IMR-90 (cell line): ENCODE results near the gene DRD2. TPM values are rescaled to one million over a fixed set of nuclear protein-coding genes. Genes with fewer than 3 reads are reported as not detected.

Experiments
- ATAC-seq: fragments of 200-7000 bp; cut with Tn5 transposase; 2 replicates; pipeline ENCODE4 v1.9.1; 2020; ENCODE audit warnings: low read depth, mild to moderate bottlenecking, moderate library complexity
- BruUV-seq: library from RNA; stranded (reverse); fragments of 400-500 nt; replicated peaks from 2 replicates; lab custom pipeline; 2021; lab: Mats Ljungman, UMichigan
- CTCF ChIA-PET: fragments of 300-600 bp; formaldehyde crosslinking; extraction: SDS; loops from one replicate; lab custom pipeline; 2021; ENCODE audit warnings: antibody characterized with exemption; lab: Yijun Ruan, JAX
- POLR2A ChIA-PET: fragments of 300-600 bp; sonication (Branson Sonifier 250); formaldehyde crosslinking; loops from one replicate; lab custom pipeline; 2022; ENCODE audit warnings: antibody characterized with exemption; ENCODE audit not compliant: unreplicated experiment; lab: Charles Lee
- DNase-seq: peaks from one replicate; pipeline ENCODE4 v3.0.0; 2013
- H2AFZ ChIP-seq: replicated peaks from 2 replicates; pipeline ENCODE3; 2013; ENCODE audit warnings: low read length, mild to moderate bottlenecking; ENCODE audit not compliant: poor library complexity
- H2AK5ac ChIP-seq: 2 replicates; pipeline ENCODE4 v1.6.1; 2013; ENCODE audit warnings: low read depth, low read length, inconsistent platforms
- H2AK9ac ChIP-seq: replicated peaks from 2 replicates; pipeline ENCODE3; 2013; ENCODE audit warnings: mild to moderate bottlenecking, low read depth, low read length, moderate library complexity; ENCODE audit not compliant: poor library complexity
- H2BK120ac ChIP-seq: 2 replicates; pipeline ENCODE4 v1.6.1; 2013; ENCODE audit warnings: low read depth, low read length, inconsistent platforms
- H2BK15ac ChIP-seq: 3 replicates; pipeline ENCODE4 v1.6.1; 2013; ENCODE audit warnings: low read depth, low read length, inconsistent platforms
- H2BK20ac ChIP-seq: 2 replicates; pipeline ENCODE4 v1.6.1; 2013; ENCODE audit warnings: low read depth, mild to moderate bottlenecking, inconsistent platforms, low read length, moderate library complexity
- H2BK5ac ChIP-seq: 2 replicates; pipeline ENCODE4 v1.6.1; 2013; ENCODE audit warnings: mild to moderate bottlenecking, low read depth, low read length, inconsistent platforms; ENCODE audit not compliant: poor library complexity, severe bottlenecking
- H3K14ac ChIP-seq: replicated peaks from 2 replicates; pipeline ENCODE4 v1.6.1; 2013; ENCODE audit warnings: low read depth, low read length, inconsistent platforms
- H3K18ac ChIP-seq: 2 replicates; pipeline ENCODE4 v1.6.1; 2013; ENCODE audit warnings: low read depth, low read length, control low read depth
- H3K23ac ChIP-seq: 2 replicates; pipeline ENCODE4 v1.6.1; 2013; ENCODE audit warnings: low read depth, low read length, inconsistent platforms
- H3K27ac ChIP-seq: 2 replicates; pipeline ENCODE4 v1.5.1; 2013; ENCODE audit warnings: mild to moderate bottlenecking, control low read depth, low read length; ENCODE audit not compliant: insufficient read depth
- H3K27me3 ChIP-seq: 2 replicates; pipeline ENCODE4 v1.6.1; 2013; ENCODE audit warnings: low read length; ENCODE audit not compliant: control insufficient read depth, insufficient read depth
- H3K36me3 ChIP-seq: 2 replicates; pipeline ENCODE4 v1.6.1; 2013; ENCODE audit warnings: low read length, mixed read lengths; ENCODE audit not compliant: control insufficient read depth, insufficient read depth
- H3K4ac ChIP-seq: 2 replicates; pipeline ENCODE4 v1.6.1; 2013; ENCODE audit warnings: low read depth, low read length, inconsistent platforms
- H3K4me1 ChIP-seq: 2 replicates; pipeline ENCODE4 v1.6.1; 2013; ENCODE audit warnings: low read length, mixed read lengths; ENCODE audit not compliant: control insufficient read depth, insufficient read depth
- H3K4me2 ChIP-seq: 2 replicates; pipeline ENCODE4 v1.6.1; 2013; ENCODE audit warnings: low read depth, mild to moderate bottlenecking, control low read depth, low read length, moderate library complexity
- H3K4me3 ChIP-seq: 2 replicates; pipeline ENCODE4 v1.5.1; 2013; ENCODE audit warnings: low read depth, mild to moderate bottlenecking, control low read depth, low read length, moderate library complexity; ENCODE audit not compliant: insufficient read depth
- H3K56ac ChIP-seq: 2 replicates; pipeline ENCODE4 v1.6.1; 2013; ENCODE audit warnings: low read length, inconsistent platforms; ENCODE audit not compliant: insufficient read depth; ENCODE audit errors: extremely low read depth
- H3K79me1 ChIP-seq, 2 experiments: 2 replicates each; pipeline ENCODE4 v1.6.1; 2013; ENCODE audit warnings: low read length in 2 of 2, inconsistent platforms in 1 of 2, low read depth in 1 of 2
- H3K9ac ChIP-seq: 2 replicates; pipeline ENCODE4 v1.6.1; 2013; ENCODE audit warnings: low read depth, low read length, control low read depth
- H3K9me1 ChIP-seq: 2 replicates; pipeline ENCODE4 v1.6.1; 2013; ENCODE audit warnings: low read length, inconsistent platforms; ENCODE audit not compliant: insufficient read depth
- H3K9me3 ChIP-seq: 2 replicates; pipeline ENCODE4 v1.6.1; 2013; ENCODE audit warnings: low read length; ENCODE audit not compliant: control insufficient read depth, insufficient read depth
- H4K20me1 ChIP-seq: 2 replicates; pipeline ENCODE4 v1.6.1; 2013; ENCODE audit warnings: low read length, inconsistent platforms; ENCODE audit not compliant: insufficient read depth
- H4K5ac ChIP-seq: 2 replicates; pipeline ENCODE4 v1.6.1; 2013; ENCODE audit warnings: mild to moderate bottlenecking, low read depth, low read length, control low read depth
- H4K8ac ChIP-seq, 2 experiments: 2 replicates each; pipeline ENCODE4 v1.6.1; 2013; ENCODE audit warnings: low read depth in 2 of 2, low read length in 2 of 2, control low read depth in 1 of 2, inconsistent platforms in 1 of 2
- H4K91ac ChIP-seq: 2 replicates; pipeline ENCODE4 v1.6.1; 2013; ENCODE audit warnings: low read depth, low read length, inconsistent platforms; ENCODE audit not compliant: insufficient read depth
- BHLHE40 ChIP-seq: fragments of 150-350 bp; IDR thresholded peaks from 2 replicates; pipeline ENCODE4 v1.6.1; 2016; ENCODE audit warnings: mild to moderate bottlenecking, low read depth, low read length
- CEBPB ChIP-seq: IDR thresholded peaks from 2 replicates; pipeline ENCODE4 v1.6.1; 2012; ENCODE audit warnings: low read depth, low read length, improper control_type of control experiment
- CHD1 ChIP-seq: IDR thresholded peaks from 2 replicates; pipeline ENCODE4 v1.6.1; 2012; ENCODE audit warnings: low read depth, low read length, improper control_type of control experiment
- FOS ChIP-seq: fragments of 150-350 bp; IDR thresholded peaks from 2 replicates; pipeline ENCODE4 v1.6.1; 2016; ENCODE audit warnings: low read depth, low read length
- MAFK ChIP-seq: IDR thresholded peaks from 2 replicates; pipeline ENCODE4 v1.6.1; 2012; ENCODE audit warnings: low read depth, low read length, improper control_type of control experiment
- MAZ ChIP-seq: IDR thresholded peaks from 2 replicates; pipeline ENCODE4 v1.6.1; 2012; ENCODE audit warnings: low read depth, mild to moderate bottlenecking, low read length, improper control_type of control experiment, moderate library complexity, borderline replicate concordance
- MXI1 ChIP-seq: IDR thresholded peaks from 2 replicates; pipeline ENCODE4 v1.6.1; 2012; ENCODE audit warnings: low read depth, mild to moderate bottlenecking, low read length, moderate library complexity, borderline replicate concordance
- POLR2A ChIP-seq: IDR thresholded peaks from 2 replicates; pipeline ENCODE4 v1.6.1; 2012; ENCODE audit warnings: mild to moderate bottlenecking, low read depth, low read length
- RAD21 ChIP-seq: IDR thresholded peaks from 2 replicates; pipeline ENCODE4 v1.6.1; 2012; ENCODE audit warnings: low read length, improper control_type of control experiment
- RFX5 ChIP-seq: IDR thresholded peaks from 2 replicates; pipeline ENCODE4 v1.8.0; 2012; ENCODE audit warnings: low read depth, mild to moderate bottlenecking, low read length, moderate library complexity
- SMC3 ChIP-seq: fragments of 150-350 bp; IDR thresholded peaks from 2 replicates; pipeline ENCODE4 v1.6.1; 2016; ENCODE audit warnings: low read depth, mild to moderate bottlenecking, antibody characterized with exemption, low read length, moderate library complexity
- USF2 ChIP-seq: fragments of 150-350 bp; IDR thresholded peaks from 2 replicates; pipeline ENCODE4 v1.6.1; 2017; ENCODE audit warnings: mild to moderate bottlenecking, antibody characterized with exemption, low read length, low read depth
- WGBS, 2 experiments: methylation state at CpG; one replicate each; pipeline versions ENCODE4 v1.1.5 to v1.1.7; 2013; ENCODE audit warnings: missing lambda C conversion rate in 2 of 2; ENCODE audit not compliant: insufficient read length in 1 of 2; ENCODE audit errors: extremely low coverage in 2 of 2; 5-methylcytosine and 5-hydroxymethylcytosine counted together
- dilution Hi-C: fragments of 300-500 bp; cut with HindIII; formaldehyde crosslinking; loops from one replicate; pipeline ENCODE4 v1.14.3; 2018; ENCODE audit warnings: low sequenced_read_pairs; ENCODE audit not compliant: unreplicated experiment
- in situ Hi-C: fragments of 300-500 bp; cut with MboI; formaldehyde crosslinking; loops from 3 replicates; pipeline ENCODE4 v1.14.3; 2019; ENCODE audit warnings: low sequenced_read_pairs, inconsistent platforms, mixed read lengths
- intact Hi-C: fragments of 100-400 bp; cut with micrococcal nuclease; formaldehyde crosslinking; loops from 2 replicates; pipeline ENCODE4 v1.10.0; 2022
- polyA plus RNA-seq, 3 experiments: library from polyadenylated mRNA; depleted of rRNA; stranded (reverse); fragments of >200 nt; gene quantifications; 2 replicates each; pipeline ENCODE4 v1.2.3, GENCODE V29; 2012; ENCODE audit warnings: low replicate concordance in 1 of 3
- total RNA-seq: library from RNA; depleted of rRNA; stranded (reverse); fragments of >200 nt; gene quantifications from 2 replicates; pipeline ENCODE4 v1.2.3, GENCODE V29; 2012

DRD2 gene
- total and polyA plus RNA-seq, 2 of the 4 experiments (the other 2 are of a cell fraction) = not detected

GRCh38 chr11:113461639-113462038 is 13.6 kb downstream of the DRD2 start:
- dilution Hi-C loops = no loop called here
- CTCF ChIA-PET = no interaction called here
- TF ChIP-seq RFX5 = no peak
- no peak for TF ChIP-seq SMC3
- no peak for TF ChIP-seq RAD21
- no peak for TF ChIP-seq BHLHE40
- no peak for TF ChIP-seq CHD1
- no peak for TF ChIP-seq FOS
- no peak for TF ChIP-seq CEBPB
- no peak for TF ChIP-seq POLR2A
- TF ChIP-seq MAFK = no peak
- TF ChIP-seq MAZ = no peak
- no peak for TF ChIP-seq MXI1
- TF ChIP-seq USF2 = no peak

More at GRCh38 chr11:113461639-113462038, 13.6 kb downstream of the DRD2 start:
- Histone ChIP-seq H3K4me1 (no peaks in the 10 kb centered on the region), H3K9me3 (no peaks in the 10 kb centered on the region), H3K23ac (no peak overlapping the region), H4K20me1 (no peaks in the 10 kb centered on the region), H2BK20ac (no peak overlapping the region), H3K9ac (no peak overlapping the region), H2AK9ac (no peak overlapping the region), H3K4me2 (no peak overlapping the region), H3K18ac (no peak overlapping the region), H3K9me1 (no peaks in the 10 kb centered on the region), H2AK5ac (no peak overlapping the region), H2BK120ac (no peak overlapping the region), H3K79me1 (no peaks in the 10 kb centered on the region), H3K27me3 (peaks cover 2% of the 10 kb centered on the region; the same call in 1 of the 2 replicates), H3K4me3 (no peak overlapping the region), H2BK5ac (no peak overlapping the region), H3K36me3 (no peaks in the 10 kb centered on the region), H3K56ac (no peak overlapping the region), H2AFZ (no peak overlapping the region), H2BK15ac (no peak overlapping the region), H4K91ac (no peak overlapping the region), H4K5ac (no peak overlapping the region), H3K14ac (no peak overlapping the region), H3K4ac (no peak overlapping the region), H4K8ac (no peak overlapping the region), H3K27ac (no peak overlapping the region)
- ATAC-seq (no peak), DNase-seq (no peak)
- WGBS, 2 experiments = no CpG with 5 or more reads among the region's 3 CpGs
- POLR2A ChIA-PET = no interaction called here
- intact Hi-C loops (no loop called here), in situ Hi-C loops (no loop called here)
- no TSS peak for BruUV-seq
